ENCODE data around the gene SESN1. TPM values are rescaled to one million over a fixed set of nuclear protein-coding genes. Genes with fewer than 3 reads are reported as not detected.

Gene SESN1
- total RNA-seq, 1 donor from 2014 or later = 40.8 TPM

DNA sequence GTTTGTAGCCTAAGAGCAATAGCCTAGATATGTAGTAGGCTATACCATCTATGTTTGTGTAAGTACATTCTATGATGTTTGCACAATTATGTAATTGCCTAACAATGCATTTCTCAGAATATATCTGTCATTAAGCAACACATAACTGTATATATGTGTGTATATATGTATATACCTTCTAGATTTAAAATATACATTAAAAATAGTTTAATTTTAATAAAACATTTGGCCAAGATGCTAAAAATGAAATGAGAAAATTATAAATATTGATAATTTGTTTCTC lies 20.6 kb downstream of the SESN1 start:
- Mint-ChIP-seq H3K27me3 (ENCODE audit: insufficient read depth, low read depth) (no peaks in the 10 kb centered on the region), H3K9me3 (no peaks in the 10 kb centered on the region)
- no peaks in the 10 kb centered on the region for H3K79me2 ChIP-seq (ENCODE audit: low read depth)

DNA sequence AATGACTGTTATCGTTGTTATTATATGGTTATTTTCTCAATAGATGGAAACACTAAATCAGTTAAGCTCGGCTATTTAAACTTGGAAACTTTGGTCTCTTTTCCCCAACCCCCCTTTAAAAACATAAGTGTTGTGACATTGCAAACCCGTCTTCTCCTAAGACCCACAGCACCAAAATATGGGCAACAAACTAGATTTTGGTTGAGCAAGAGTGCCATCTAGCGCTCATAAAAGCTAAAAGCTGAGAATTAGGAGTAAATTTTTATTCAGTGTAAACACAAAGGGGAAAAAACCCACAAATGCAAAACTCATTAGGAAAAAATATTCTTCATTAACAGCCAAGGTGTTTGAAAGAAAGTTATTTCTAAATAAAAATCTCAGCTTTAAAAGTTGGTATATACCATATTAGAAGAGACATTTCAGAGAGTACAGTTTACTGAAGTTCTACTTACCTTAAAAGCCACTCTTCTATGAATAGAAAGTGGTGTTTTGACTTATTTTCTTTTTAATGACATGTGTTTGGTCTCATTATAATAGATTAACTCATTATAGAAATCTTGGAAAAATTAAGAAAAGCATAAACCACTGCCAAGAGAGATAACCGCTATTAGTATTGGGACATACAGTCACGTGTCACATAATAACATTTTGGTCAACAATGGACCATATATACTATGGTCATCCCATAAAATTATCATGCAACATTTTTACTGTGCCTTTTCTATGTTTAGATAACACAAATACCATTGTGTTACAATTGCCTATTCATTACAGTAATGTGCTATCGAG lies 21.1 kb downstream of the SESN1 start:
- Histone ChIP-seq H3K36me3 (no peaks in the 10 kb centered on the region), H3K27me3 (no peaks in the 10 kb centered on the region), H3K4me3 (no peak overlapping the region), H3K9ac (no peak overlapping the region), H3F3A (ENCODE audit: low read depth) (peaks cover 3% of the 10 kb centered on the region), H4K20me1 (ENCODE audit: low read depth) (no peaks in the 10 kb centered on the region), H3K4me2 (no peak overlapping the region), H3K9me3 (ENCODE audit: low read depth) (no peaks in the 10 kb centered on the region), H3K27ac (no peak overlapping the region), H2AFZ (replicated peaks) (no peak overlapping the region), H3K4me1 (no peaks in the 10 kb centered on the region), H3K79me2 (ENCODE audit: low read depth) (no peaks in the 10 kb centered on the region)
- no peak overlapping the region for H3K27ac Mint-ChIP-seq
- no peak for TF ChIP-seq EZH2 (IDR thresholded peaks at IDR 0.05)
- TF ChIP-seq, protein P1, sequence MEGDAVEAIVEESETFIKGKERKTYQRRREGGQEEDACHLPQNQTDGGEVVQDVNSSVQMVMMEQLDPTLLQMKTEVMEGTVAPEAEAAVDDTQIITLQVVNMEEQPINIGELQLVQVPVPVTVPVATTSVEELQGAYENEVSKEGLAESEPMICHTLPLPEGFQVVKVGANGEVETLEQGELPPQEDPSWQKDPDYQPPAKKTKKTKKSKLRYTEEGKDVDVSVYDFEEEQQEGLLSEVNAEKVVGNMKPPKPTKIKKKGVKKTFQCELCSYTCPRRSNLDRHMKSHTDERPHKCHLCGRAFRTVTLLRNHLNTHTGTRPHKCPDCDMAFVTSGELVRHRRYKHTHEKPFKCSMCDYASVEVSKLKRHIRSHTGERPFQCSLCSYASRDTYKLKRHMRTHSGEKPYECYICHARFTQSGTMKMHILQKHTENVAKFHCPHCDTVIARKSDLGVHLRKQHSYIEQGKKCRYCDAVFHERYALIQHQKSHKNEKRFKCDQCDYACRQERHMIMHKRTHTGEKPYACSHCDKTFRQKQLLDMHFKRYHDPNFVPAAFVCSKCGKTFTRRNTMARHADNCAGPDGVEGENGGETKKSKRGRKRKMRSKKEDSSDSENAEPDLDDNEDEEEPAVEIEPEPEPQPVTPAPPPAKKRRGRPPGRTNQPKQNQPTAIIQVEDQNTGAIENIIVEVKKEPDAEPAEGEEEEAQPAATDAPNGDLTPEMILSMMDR (IDR thresholded peaks at IDR 0.05) = peak; percentile 80
- H3K9me3 Mint-ChIP-seq = no peaks in the 10 kb centered on the region
- H3K36me3 Mint-ChIP-seq = no peaks in the 10 kb centered on the region
- no peaks in the 10 kb centered on the region for H3K4me1 Mint-ChIP-seq
- peak; percentile 83 for DNase-seq (ENCODE audit: low spot score)
- H3K4me3 Mint-ChIP-seq = no peak overlapping the region
- H3K27me3 Mint-ChIP-seq (ENCODE audit: insufficient read depth, low read depth) = no peaks in the 10 kb centered on the region

More for the DNA sequence above, 20.6 kb downstream of the SESN1 start:
- H3K4me1 Mint-ChIP-seq = no peaks in the 10 kb centered on the region
- H3K4me3 Mint-ChIP-seq = no peak overlapping the region
- H2AFZ ChIP-seq (replicated peaks) = no peak overlapping the region
- peaks cover 3% of the 10 kb centered on the region for H3F3A ChIP-seq (ENCODE audit: low read depth)
- H3K9me3 ChIP-seq (ENCODE audit: low read depth) = no peaks in the 10 kb centered on the region
- H3K4me1 ChIP-seq = no peaks in the 10 kb centered on the region
- no peak overlapping the region for H3K9ac ChIP-seq
- no peak for DNase-seq (ENCODE audit: low spot score)
- TF ChIP-seq, protein P1 (IDR thresholded peaks at IDR 0.05) = no peak
- no peak for TF ChIP-seq EZH2phosphoT487 (IDR thresholded peaks at IDR 0.05)
- no peak for TF ChIP-seq EZH2 (IDR thresholded peaks at IDR 0.05)
- H3K36me3 ChIP-seq = no peaks in the 10 kb centered on the region
- H3K4me2 ChIP-seq = no peak overlapping the region
- H3K27ac Mint-ChIP-seq = no peak overlapping the region
- H4K20me1 ChIP-seq (ENCODE audit: low read depth) = no peaks in the 10 kb centered on the region
- H3K27ac ChIP-seq = no peak overlapping the region
- no peaks in the 10 kb centered on the region for H3K27me3 ChIP-seq
- no peaks in the 10 kb centered on the region for H3K36me3 Mint-ChIP-seq
- no peak overlapping the region for H3K4me3 ChIP-seq

- Histone ChIP-seq H3F3A (ENCODE audit: low read depth) (peaks cover 3% of the 10 kb centered on the region), H4K20me1 (ENCODE audit: low read depth) (no peaks in the 10 kb centered on the region), H3K79me2 (ENCODE audit: low read depth) (no peaks in the 10 kb centered on the region), H3K4me3 (no peak overlapping the region), H3K9ac (no peak overlapping the region), H2AFZ (replicated peaks) (no peak overlapping the region), H3K27me3 (no peaks in the 10 kb centered on the region), H3K27ac (no peak overlapping the region), H3K4me1 (no peaks in the 10 kb centered on the region), H3K36me3 (no peaks in the 10 kb centered on the region), H3K9me3 (ENCODE audit: low read depth) (no peaks in the 10 kb centered on the region), H3K4me2 (no peak overlapping the region)
- Mint-ChIP-seq H3K4me1 (no peaks in the 10 kb centered on the region), H3K36me3 (no peaks in the 10 kb centered on the region), H3K27ac (no peak overlapping the region), H3K27me3 (ENCODE audit: insufficient read depth, low read depth) (no peaks in the 10 kb centered on the region), H3K4me3 (no peak overlapping the region), H3K9me3 (no peaks in the 10 kb centered on the region)
- DNase-seq (ENCODE audit: low spot score) = no peak
- TF ChIP-seq EZH2 (IDR thresholded peaks at IDR 0.05) = no peak
- no peak for TF ChIP-seq EZH2phosphoT487 (IDR thresholded peaks at IDR 0.05)
- TF ChIP-seq, protein P1 (IDR thresholded peaks at IDR 0.05) = no peak
Measured at GRCh38 chr6:109071125-109071917, 23.3 kb downstream of the SESN1 start.

Data from neural progenitor cell (in vitro differentiated cells).